NCI-H2107 treated with DMSO at 0.1 percent for 48 hours (cell line): ENCODE measurements around the gene FAM177A1.

Source experiments
- DNase-seq: peaks from one replicate; lab custom pipeline; 2025; ENCODE audit not compliant: unreplicated experiment; lab: John Stamatoyannopoulos, UW

The FAM177A1 gene

GRCh38 chr14:35122696-35123387 lies 76.8 kb downstream of the FAM177A1 start:
- DNase-seq: peak; percentile 49

GRCh38 chr14:35123388-35123703 lies 77.3 kb downstream of the FAM177A1 start:
- DNase-seq: no peak

- no peak for DNase-seq
Observed at GRCh38 chr14:35124127-35124526, 78.1 kb downstream of the FAM177A1 start.
